Measurements from ENCODE around the gene KRT39.

Gene KRT39

GRCh38 chr17:40949418-40949817, 17.3 kb downstream of the KRT39 start:
- no peak for TF ChIP-seq CTCF (IDR thresholded peaks at IDR 0.05; ENCODE audit: insufficient read depth, low read depth, low read length, missing control alignments)
- DNase-seq (ENCODE audit: low read depth) = no peak
- no peak overlapping the region for H3K4me3 ChIP-seq (ENCODE audit: low read length)

- no peak for TF ChIP-seq CTCF (IDR thresholded peaks at IDR 0.05; ENCODE audit: insufficient read depth, low read depth, low read length, missing control alignments)
- no peak for DNase-seq (ENCODE audit: low read depth)
- no peak overlapping the region for H3K4me3 ChIP-seq (ENCODE audit: low read length)
Observed at GRCh38 chr17:40947929-40948328, 18.8 kb downstream of the KRT39 start.

GRCh38 chr17:40945414-40945813, 21.3 kb downstream of the KRT39 start:
- no peak for TF ChIP-seq CTCF (IDR thresholded peaks at IDR 0.05; ENCODE audit: insufficient read depth, low read depth, low read length, missing control alignments)
- no peak for DNase-seq (ENCODE audit: low read depth)
- H3K4me3 ChIP-seq (ENCODE audit: low read length) = no peak overlapping the region

- DNase-seq (ENCODE audit: low read depth) = no peak
- no peak for TF ChIP-seq CTCF (IDR thresholded peaks at IDR 0.05; ENCODE audit: insufficient read depth, low read depth, low read length, missing control alignments)
- H3K4me3 ChIP-seq (ENCODE audit: low read length) = no peak overlapping the region
Observed at GRCh38 chr17:40944531-40944930, 22.2 kb downstream of the KRT39 start.

GRCh38 chr17:40942553-40942952, 24.2 kb downstream of the KRT39 start:
- no peak for DNase-seq (ENCODE audit: low read depth)
- no peak for TF ChIP-seq CTCF (IDR thresholded peaks at IDR 0.05; ENCODE audit: insufficient read depth, low read depth, low read length, missing control alignments)
- H3K4me3 ChIP-seq (ENCODE audit: low read length) = no peak overlapping the region

GRCh38 chr17:40940266-40940665, 26.5 kb downstream of the KRT39 start:
- no peak for TF ChIP-seq CTCF (IDR thresholded peaks at IDR 0.05; ENCODE audit: insufficient read depth, low read depth, low read length, missing control alignments)
- no peak overlapping the region for H3K4me3 ChIP-seq (ENCODE audit: low read length)
- DNase-seq (ENCODE audit: low read depth) = no peak

- H3K4me3 ChIP-seq (ENCODE audit: low read length) = no peak overlapping the region
- no peak for DNase-seq (ENCODE audit: low read depth)
- no peak for TF ChIP-seq CTCF (IDR thresholded peaks at IDR 0.05; ENCODE audit: insufficient read depth, low read depth, low read length, missing control alignments)
Observed at GRCh38 chr17:40938981-40939380, 27.8 kb downstream of the KRT39 start.

All from epithelial cell of esophagus (primary cell).